Stimulated activated CD4-positive, alpha-beta T cell treated with anti-CD3 and anti-CD28 coated beads, TNF-alpha, amount 100 ng/mL, for 1 hour (primary cell): ENCODE measurements around the gene ARID3B.
A peak's percentile ranks its signal among the peaks of the same experiment; 100 is the strongest.
"Not testable (repeated sequence)": the region's sequence is repeated elsewhere in the genome, so short reads cannot be mapped to it uniquely, and the experiment has no call there.

Experiments used
- DNase-seq, 3 donors: peaks; one replicate each; pipeline ENCODE4 v3.0.0-alpha.2; 2020; ENCODE audit warnings: low read depth in 3 of 3, low spot score in 1 of 3

Gene ARID3B

GRCh38 chr15:74565381-74566085, 24.5 kb downstream of the ARID3B start:
- no peak for DNase-seq

DNA sequence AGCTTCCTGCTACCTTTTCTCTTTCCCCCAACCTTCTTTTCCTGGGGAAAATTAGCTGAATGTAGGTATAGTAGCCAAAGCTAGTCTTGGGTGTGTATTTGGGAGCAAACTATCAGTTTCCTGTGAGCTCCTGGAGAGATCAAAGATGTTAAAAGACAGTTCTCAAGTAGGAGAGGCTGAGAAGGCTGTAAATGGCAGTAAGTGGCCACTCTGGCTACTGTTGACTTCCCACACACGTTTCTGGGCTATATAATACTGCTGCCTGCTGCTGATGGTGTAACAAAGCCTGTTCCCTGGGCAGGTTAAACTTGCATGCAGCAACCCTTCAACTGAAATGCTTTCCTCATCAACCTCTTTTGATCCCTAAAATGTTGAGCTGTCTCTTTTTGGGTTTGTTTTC, 27.6 kb downstream of the ARID3B start:
- no peak for DNase-seq

DNA sequence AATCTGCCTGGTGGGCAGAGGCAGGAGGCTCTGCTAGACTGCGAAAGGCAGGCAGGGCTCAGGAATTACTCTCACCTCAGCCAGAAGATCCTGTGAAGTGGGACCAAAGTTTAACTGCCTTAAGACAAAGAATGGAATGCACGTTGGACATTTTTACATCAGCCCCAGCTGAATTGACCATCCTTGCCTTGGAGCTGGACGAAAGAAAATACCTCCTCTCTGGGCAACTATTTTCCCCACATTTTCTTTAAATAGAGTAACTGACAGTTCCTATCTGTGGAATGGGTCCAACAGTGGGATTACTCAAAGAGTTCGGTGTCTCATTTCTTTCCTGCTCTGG, 28.7 kb downstream of the ARID3B start:
- DNase-seq: no peak

DNA sequence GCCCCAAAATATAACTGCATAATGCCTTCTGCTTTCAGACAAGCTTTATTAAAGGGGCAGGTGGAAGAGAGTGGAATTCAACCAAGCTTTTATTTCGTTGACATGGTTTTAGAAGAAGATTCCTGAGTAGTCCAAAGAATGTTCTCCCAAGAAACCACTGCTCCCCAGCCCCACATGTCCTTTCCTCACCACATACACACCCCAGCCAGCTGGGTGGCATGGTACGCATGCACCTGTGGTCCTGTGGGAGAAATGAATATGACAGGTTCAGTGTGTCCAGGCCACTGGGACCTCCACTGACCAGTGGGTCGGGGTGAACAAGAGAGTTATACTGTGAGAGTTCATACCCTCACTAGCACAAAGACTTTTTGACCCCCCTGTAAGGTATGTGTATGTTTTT, 30.2 kb downstream of the ARID3B start:
- DNase-seq: no peak

DNA sequence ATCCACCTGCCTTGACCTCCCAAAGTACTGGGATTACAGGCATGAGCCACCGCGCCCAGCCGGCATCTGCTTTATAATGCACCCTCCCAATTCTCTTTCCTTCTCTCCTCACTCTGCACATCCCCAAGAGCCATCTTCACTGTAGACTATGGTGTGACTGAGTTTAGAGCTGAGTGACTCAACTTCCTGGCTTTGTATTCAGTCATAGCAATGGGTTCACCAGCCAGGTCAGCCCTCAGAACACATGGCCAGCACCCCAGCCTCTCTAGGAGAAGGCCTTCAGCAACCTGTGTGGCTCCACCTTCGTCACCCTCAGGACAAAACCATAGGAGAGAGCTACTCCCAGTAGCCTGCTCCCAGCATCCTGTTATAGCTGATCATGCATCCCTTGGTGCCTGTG, 33.0 kb downstream of the ARID3B start:
- DNase-seq: no peak

DNA sequence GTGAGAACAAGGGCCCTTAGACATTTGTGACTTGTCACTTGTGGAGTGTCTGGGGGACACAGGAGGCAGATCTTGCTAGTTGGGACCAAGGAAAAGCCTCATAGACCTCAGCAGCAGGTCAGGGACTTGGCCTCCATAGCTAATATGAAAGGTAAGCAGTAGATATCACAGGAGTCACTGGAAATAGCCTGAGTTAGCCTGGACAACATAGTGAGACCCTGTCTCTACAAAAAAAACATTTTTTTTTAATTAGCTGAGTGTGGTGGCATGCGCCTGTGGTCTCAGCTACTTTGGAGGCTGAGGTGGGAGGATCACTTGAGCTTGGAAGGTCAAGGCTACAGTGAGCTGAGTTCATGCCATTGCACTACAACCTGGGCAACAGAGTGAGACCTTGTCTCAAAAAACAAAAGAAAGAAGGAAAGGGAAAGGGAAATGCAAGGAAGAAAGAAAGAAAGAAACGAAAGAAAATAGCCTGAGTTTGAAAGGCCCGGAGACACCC, 37.5 kb downstream of the ARID3B start:
- no peak for DNase-seq

DNA sequence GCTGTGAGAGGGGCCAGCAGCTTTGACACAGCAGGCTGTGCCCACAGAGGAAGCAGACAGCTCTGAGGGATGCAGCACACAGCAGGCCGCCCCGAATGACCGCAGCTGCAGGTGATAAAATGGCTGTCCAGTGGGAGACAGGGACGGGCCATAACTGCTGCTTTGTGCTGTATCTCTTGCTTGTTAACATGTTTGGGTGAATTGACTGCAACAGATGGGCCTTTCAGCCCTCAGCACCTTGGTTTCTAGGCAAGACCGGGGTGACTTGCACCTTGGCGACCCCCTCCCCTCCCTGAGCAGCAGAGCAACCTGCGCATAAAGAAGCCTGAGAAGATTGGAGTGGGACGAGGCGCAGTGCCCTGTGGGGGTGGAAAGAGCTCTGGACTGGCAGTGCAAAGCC, 38.0 kb downstream of the ARID3B start:
- no peak for DNase-seq

GRCh38 chr15:74580538-74581350, 39.7 kb downstream of the ARID3B start:
- no peak for DNase-seq

DNA sequence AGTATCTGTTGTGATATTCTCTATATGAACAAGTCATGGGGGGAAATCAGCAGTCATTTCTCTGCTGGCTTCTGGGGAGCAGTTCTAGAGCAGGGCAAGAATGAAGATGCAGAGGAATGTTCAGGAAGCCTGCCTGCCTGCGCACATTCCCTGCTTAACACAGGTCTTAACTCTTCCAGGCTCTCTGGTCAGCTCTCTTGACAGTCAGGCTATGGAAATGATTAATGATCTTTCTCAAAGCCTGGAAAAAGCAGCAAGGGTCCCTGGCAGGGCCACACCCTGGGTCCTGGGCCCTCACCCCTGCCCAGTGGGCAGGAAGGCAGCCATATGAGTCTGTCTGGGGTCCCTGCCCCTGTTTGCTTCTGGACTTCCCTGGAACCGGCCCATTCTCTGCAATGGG, 43.2 kb downstream of the ARID3B start:
- DNase-seq: no peak

DNA sequence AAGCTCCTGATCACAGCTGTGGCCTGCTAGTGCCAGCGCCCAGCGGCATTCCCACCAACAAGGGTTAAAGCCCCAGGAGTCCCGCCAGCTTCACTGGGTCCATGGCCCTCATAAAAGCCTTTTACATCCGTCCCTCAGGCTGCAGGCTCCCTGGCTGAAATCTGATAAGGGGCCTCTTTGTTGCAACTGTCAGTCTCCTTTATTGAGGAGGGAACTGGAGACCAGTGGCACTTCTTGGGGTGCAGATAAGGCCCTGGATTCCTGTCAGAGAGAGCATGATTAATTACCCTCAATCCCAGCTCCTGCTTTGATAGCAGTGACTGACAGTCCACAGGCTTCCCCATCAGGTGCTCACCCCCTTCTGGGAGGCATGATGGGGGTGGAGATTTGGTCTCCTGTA, 43.8 kb downstream of the ARID3B start:
- DNase-seq: no peak

- DNase-seq: no peak
These were observed 44.2 kb downstream of the ARID3B start for GRCh38 chr15:74585191-74585590.

GRCh38 chr15:74585857-74586256, 44.8 kb downstream of the ARID3B start:
- DNase-seq: no peak

- DNase-seq: no peak
These were observed 48.8 kb downstream of the ARID3B start for GRCh38 chr15:74589826-74590225.

DNA sequence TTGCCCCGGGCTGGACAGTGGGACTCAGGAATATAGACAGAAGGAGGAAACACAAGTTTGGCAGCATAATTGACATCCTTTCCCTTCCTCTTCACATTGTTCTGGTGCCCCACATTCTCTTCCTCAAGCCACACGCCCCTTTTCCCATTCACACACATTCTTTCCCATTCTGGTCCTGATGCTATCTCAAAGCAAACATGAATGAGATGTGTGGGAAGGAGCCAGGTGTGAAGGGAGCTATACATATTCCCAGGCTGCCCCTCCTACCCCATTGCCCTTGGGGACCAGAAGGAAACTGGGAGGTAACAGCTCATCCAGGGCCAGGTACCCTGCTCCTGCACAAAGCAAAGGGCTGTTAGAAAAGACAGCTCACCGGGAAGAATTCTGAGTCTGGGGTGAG, 51.2 kb downstream of the ARID3B start:
- no peak for DNase-seq

DNA sequence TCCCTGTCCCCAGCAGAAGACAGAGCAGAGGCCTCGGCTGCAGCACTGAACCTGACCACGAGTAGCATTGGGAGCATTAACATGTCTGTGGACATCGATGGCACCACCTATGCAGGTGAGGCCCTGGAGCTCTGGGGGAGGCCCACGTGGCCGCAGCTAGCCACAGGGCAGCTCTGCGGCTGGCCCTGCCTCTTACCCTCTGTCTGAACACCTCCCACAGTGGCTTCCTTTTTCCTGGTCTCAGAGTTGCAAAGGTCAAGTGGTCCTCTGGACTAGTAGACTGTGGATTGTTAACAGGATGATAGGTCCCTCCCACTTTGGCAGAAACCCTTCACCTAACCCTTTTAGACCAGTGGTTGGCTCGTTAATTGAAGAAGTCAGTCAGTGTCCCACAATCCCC, 52.1 kb downstream of the ARID3B start:
- DNase-seq: no peak

DNA sequence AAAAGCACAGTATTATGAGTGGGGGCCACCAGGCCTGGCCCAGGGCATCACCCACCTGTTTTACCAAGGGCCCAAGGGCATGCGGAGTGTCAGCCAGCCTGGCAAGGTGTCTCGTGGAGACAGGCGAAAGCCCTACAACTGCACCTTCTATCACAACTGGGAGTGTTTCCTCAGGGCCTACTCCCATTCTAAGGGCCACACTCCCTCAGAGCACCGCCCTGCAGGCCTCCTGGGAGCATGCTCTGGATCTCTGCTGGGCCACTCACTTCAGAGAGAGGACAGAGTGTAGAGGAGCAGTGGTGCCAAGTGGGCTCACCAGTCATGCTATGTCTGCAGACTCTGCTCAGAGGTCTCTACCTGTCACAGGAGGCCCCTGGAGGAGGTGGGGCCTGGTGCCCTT, 53.4 kb downstream of the ARID3B start:
- DNase-seq: no peak

DNA sequence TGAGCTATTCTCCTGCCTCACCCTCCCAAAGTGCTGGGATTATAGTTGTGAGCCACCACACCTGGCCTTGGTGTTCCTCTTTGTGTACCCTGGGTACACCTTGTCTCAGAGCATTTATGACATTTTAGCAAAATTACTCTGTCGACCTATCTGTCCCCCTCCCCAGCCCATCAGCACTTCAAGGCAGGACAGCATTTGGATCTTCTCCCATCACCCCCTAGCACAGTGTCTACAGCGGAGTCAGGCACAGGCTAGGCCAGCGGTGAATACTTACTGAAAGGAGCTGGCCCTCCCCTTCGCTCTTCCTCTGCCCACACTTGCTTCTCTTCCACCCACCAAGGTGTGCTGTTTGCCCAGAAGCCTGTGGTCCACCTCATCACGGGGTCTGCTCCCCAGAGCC, 54.3 kb downstream of the ARID3B start:
- no peak for DNase-seq

DNA sequence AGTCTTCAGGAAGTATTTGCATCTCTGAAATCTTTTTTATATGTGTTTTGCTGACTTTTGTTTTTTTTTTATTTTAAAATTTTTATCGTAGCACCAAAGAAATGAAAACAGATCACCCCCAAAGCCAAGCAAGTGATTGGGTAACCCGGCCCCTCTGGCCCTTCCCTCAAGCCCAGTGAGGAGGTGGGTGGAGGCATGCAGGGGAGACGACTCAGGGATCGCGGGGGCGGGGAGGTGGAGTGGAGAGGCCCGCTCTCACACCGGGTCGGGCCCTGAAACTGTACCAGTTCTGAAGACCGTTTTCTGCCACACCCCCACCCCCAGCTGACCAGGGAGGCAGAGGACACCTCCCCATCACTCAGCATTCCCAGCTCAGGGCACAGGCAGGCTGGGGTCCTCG, 55.7 kb downstream of the ARID3B start:
- not testable (repeated sequence) for DNase-seq

DNA sequence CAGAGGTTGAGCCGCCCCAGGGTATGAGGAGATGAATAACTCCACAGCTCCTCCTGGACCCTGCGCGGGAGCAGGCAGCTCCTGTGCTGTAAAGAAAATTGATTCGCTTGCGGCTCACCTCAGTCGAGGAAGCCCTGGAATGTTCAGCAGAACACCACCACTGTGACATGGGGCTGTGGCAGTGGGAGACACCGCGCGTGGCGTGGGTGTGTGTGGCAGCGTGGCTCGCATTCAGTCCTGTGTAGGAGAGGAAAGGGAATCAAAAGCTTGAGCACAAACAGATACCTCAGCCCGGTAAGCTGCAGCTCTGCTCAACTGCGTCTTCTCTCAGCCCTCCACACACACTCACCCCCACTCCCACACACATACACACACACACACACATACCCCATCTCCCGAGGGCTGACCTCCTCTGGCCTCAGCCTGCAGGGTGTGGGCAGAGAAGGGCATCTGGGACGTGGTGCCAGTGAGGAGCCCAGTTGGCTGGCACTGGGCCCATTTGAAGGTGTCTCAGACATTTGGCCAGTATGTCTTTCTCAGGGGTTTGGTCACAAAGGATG, 56.2 kb downstream of the ARID3B start:
- DNase-seq: not testable (repeated sequence)

- DNase-seq: peak; percentile 63 to 77 (median 64)
These were observed 57.3 kb downstream of the ARID3B start for GRCh38 chr15:74598126-74598842.

GRCh38 chr15:74599156-74599555, 58.1 kb downstream of the ARID3B start:
- no peak for DNase-seq
